GM12891 (cell line): ENCODE results near the gene SEPTIN7.

Source experiments
- POLR2A ChIP-seq: IDR thresholded peaks from 2 replicates; pipeline ENCODE4 v1.6.1; 2011; ENCODE audit warnings: low read depth, low read length, control low read depth
- TAF1 ChIP-seq: IDR thresholded peaks from 2 replicates; pipeline ENCODE4 v1.6.1; 2011; ENCODE audit warnings: low read depth, low read length, control low read depth

GRCh38 chr7:35848725-35849124 lies 47.9 kb downstream of the SEPTIN7 start:
- no peak for TF ChIP-seq POLR2A
- TF ChIP-seq TAF1, result no peak
